Suprapubic skin (tissue), 3 donors: Measurements from ENCODE around the gene BNC2.

Experiments used
- EP300 ChIP-seq: sonication (generic); formaldehyde crosslinking; IDR thresholded peaks from one replicate; pipeline ENCODE4 v1.6.1; 2017; ENCODE audit warnings: antibody characterized with exemption
- POLR2A ChIP-seq, 2 donors: fragments of 450-650 bp; IDR thresholded peaks; one replicate each; pipeline ENCODE4 v1.6.1; 2017; ENCODE audit warnings: antibody characterized with exemption in 2 of 2, mild to moderate bottlenecking in 2 of 2, moderate library complexity in 2 of 2
- TF ChIP-seq, protein P1 (sequence below), 2 donors: fragments of 200-600 bp in 1 of 2; fragments of 450-650 bp in 1 of 2; sonication (generic) in 1 of 2; IDR thresholded peaks; one replicate each; pipeline ENCODE4 v1.5.1; 2016 to 2019; ENCODE audit warnings: antibody characterized with exemption in 2 of 2, mild to moderate bottlenecking in 1 of 2, moderate library complexity in 1 of 2

DNA sequence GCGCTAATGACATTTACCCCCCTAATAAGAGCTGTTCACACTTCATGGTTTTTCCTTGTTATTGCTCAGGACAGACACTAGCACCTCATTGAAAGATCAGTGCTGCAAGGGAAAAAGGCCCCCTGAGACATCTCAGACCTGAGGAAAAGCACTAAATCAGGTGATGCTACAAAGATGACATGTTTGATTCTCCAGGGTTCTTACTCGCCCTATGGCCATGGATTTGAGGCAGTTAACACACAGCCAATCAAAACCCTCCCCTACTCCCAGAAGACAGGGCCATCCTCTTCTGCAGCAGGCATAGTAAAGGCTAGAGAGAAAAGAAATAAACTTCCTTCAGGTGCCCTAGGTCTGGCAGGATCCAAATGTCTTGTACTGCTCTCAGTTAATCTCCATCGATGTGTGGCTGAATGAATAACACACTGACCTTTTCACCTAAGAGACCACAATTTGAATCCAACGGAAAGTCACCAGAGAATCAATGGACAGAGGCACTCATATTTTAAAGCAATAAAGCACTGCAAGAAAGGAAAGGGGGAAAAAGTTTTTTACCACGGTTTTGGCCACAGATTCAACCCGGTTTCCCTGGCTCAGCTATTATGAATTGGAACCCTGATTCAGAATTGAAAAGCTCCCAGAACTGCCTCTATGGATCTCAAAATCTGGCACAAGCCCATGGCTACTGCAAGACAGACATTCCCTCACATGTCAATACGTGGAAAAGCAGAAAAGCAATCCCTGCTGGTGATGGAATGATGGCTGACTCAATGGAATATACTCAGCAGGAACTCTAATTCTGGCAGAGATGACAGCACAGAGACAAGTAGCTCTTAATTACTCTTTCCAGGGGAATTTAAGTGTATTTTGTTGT, 329.5 kb downstream of the BNC2 start:
- TF ChIP-seq EP300 (no peak), POLR2A (IDR thresholded peaks at IDR 0.05) (no peak)
- TF ChIP-seq, protein P1, sequence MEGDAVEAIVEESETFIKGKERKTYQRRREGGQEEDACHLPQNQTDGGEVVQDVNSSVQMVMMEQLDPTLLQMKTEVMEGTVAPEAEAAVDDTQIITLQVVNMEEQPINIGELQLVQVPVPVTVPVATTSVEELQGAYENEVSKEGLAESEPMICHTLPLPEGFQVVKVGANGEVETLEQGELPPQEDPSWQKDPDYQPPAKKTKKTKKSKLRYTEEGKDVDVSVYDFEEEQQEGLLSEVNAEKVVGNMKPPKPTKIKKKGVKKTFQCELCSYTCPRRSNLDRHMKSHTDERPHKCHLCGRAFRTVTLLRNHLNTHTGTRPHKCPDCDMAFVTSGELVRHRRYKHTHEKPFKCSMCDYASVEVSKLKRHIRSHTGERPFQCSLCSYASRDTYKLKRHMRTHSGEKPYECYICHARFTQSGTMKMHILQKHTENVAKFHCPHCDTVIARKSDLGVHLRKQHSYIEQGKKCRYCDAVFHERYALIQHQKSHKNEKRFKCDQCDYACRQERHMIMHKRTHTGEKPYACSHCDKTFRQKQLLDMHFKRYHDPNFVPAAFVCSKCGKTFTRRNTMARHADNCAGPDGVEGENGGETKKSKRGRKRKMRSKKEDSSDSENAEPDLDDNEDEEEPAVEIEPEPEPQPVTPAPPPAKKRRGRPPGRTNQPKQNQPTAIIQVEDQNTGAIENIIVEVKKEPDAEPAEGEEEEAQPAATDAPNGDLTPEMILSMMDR (IDR thresholded peaks at IDR 0.05): no peak
